Measurements from ENCODE around the gene PPM1D.

DNA sequence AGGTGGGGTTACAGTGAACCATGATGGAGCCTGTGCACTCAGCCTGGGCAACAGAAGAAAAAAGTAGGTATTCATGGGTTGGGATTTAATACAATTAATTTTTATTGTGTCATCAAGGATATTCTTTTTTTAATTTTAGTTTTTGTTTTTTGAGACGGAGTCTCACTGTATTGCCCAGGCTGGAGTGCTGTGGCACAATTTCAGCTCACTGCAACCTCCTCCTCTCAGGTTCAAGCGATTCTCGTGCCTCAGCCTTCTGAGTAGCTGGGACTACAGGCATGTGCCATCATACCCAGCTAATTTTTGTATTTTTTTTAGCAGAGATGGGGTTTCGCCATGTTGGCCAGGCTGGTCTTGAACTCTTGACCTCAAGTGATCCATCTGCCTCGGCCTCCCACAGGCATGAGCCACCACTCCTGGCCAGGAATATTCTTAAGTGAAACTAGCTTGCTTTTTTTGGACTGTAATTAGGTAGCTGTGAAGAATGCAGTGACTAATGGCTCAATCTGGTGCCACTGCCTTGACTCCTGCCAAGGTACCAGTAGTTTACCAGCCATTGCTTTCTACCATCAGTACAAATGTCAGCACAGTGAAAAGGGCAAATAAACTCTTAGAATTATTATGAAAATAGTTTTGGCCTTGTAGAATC lies 4.8 kb downstream of the PPM1D start:
- TF ChIP-seq POLR2A (IDR thresholded peaks at IDR 0.05) = no peak
- TF ChIP-seq, protein P1, sequence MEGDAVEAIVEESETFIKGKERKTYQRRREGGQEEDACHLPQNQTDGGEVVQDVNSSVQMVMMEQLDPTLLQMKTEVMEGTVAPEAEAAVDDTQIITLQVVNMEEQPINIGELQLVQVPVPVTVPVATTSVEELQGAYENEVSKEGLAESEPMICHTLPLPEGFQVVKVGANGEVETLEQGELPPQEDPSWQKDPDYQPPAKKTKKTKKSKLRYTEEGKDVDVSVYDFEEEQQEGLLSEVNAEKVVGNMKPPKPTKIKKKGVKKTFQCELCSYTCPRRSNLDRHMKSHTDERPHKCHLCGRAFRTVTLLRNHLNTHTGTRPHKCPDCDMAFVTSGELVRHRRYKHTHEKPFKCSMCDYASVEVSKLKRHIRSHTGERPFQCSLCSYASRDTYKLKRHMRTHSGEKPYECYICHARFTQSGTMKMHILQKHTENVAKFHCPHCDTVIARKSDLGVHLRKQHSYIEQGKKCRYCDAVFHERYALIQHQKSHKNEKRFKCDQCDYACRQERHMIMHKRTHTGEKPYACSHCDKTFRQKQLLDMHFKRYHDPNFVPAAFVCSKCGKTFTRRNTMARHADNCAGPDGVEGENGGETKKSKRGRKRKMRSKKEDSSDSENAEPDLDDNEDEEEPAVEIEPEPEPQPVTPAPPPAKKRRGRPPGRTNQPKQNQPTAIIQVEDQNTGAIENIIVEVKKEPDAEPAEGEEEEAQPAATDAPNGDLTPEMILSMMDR (IDR thresholded peaks at IDR 0.05) = no peak
